HepG2 (cell line): Measurements from ENCODE around the gene CYP27B1. TPM values are rescaled to one million over a fixed set of nuclear protein-coding genes. Genes with fewer than 3 reads are reported as not detected.

Source experiments
- ARNTL ChIP-seq: sonication (generic); formaldehyde crosslinking; IDR thresholded peaks from 2 replicates; pipeline ENCODE4 v1.4.0; 2020; ENCODE audit warnings: mild to moderate bottlenecking, missing genetic modification reagents
- CCAR2 ChIP-seq: fragments of 200-400 bp; formaldehyde crosslinking; optimal IDR thresholded peaks from 2 replicates; pipeline ENCODE3; 2018; ENCODE audit warnings: low read depth, mild to moderate bottlenecking, low read length, moderate library complexity
- FOXP1 ChIP-seq, 2 experiments: fragments of 450-650 bp in 1 of 2; IDR thresholded peaks; 2 replicates each; pipeline ENCODE4 v1.6.1; 2017 to 2018; ENCODE audit warnings: antibody characterized with exemption in 1 of 2
- GATAD1 ChIP-seq: IDR thresholded peaks from 2 replicates; pipeline ENCODE4 v1.6.1; 2016; ENCODE audit warnings: missing genetic modification reagents, missing compliant biosample characterization
- PATZ1 ChIP-seq: sonication (generic); formaldehyde crosslinking; IDR thresholded peaks from 2 replicates; pipeline ENCODE4 v1.4.0; 2020; ENCODE audit warnings: missing genetic modification reagents
- POLR2A ChIP-seq, 2 experiments: IDR thresholded peaks; 2 replicates each; pipeline ENCODE4 v1.6.1; 2011; ENCODE audit warnings: low read depth in 2 of 2, low read length in 2 of 2, mild to moderate bottlenecking in 1 of 2, moderate library complexity in 1 of 2; ENCODE audit not compliant: insufficient read depth in 1 of 2
- TEAD3 ChIP-seq: optimal IDR thresholded peaks from 2 replicates; pipeline ENCODE3; 2016; ENCODE audit warnings: borderline replicate concordance
- ZBED4 ChIP-seq: sonication (generic); formaldehyde crosslinking; IDR thresholded peaks from 2 replicates; pipeline ENCODE4 v1.4.0; 2020; ENCODE audit warnings: missing genetic modification reagents, borderline replicate concordance
- ZFP1 ChIP-seq: IDR thresholded peaks from 2 replicates; pipeline ENCODE4 v1.6.1; 2016
- ZMYM4 ChIP-seq: sonication (generic); formaldehyde crosslinking; IDR thresholded peaks from 2 replicates; pipeline ENCODE4 v1.8.1; 2023; ENCODE audit warnings: mild to moderate bottlenecking, missing genetic modification reagents
- ZNF205 ChIP-seq: IDR thresholded peaks from 2 replicates; pipeline ENCODE4 v1.6.1; 2018; ENCODE audit warnings: missing biosample characterization, missing genetic modification reagents
- ZNF407 ChIP-seq: sonication (generic); formaldehyde crosslinking; IDR thresholded peaks from one replicate; pipeline ENCODE4 v1.5.1; 2020; ENCODE audit warnings: mild to moderate bottlenecking, missing genetic modification reagents; ENCODE audit errors: not compliant biosample characterization
- ZNF615 ChIP-seq: sonication (generic); formaldehyde crosslinking; IDR thresholded peaks from 2 replicates; pipeline ENCODE4 v1.5.0; 2020; ENCODE audit warnings: mild to moderate bottlenecking, missing genetic modification reagents, borderline replicate concordance
- polyA plus RNA-seq, 8 experiments: library from polyadenylated mRNA; depleted of rRNA in 3 of 8; stranded (reverse) in 7 of 8; unstranded in 1 of 8; fragments of >200 nt; fragmentation: Illumina TruSeq in 4 of 8; extraction: Trizol in 4 of 8; gene quantifications; 2 replicates each; pipeline versions ENCODE4 v1.2.1 to v1.2.3, GENCODE V29; 2011 to 2016; ENCODE audit warnings: low read depth in 4 of 8, missing spikeins in 1 of 8, mixed read lengths in 1 of 8; ENCODE audit not compliant: insufficient read depth in 1 of 8
- total RNA-seq, 5 experiments: library from RNA; depleted of rRNA; stranded (reverse); fragments of >200 nt; fragmentation: Illumina TruSeq; extraction: Trizol; gene quantifications; 2 replicates each; pipeline ENCODE4 v1.2.3, GENCODE V29; 2016; ENCODE audit warnings: low read depth in 1 of 5

The CYP27B1 gene
- total and polyA plus RNA-seq, 2 of the 13 experiments (the other 11 are each of a cell fraction or from before 2014, with no cell fraction given) = 2.3 to 3.0 TPM

GRCh38 chr12:57754411-57755193, 12.3 kb downstream of the CYP27B1 start, which contains the start of gene MARCHF9 (continued):
- no peak for TF ChIP-seq ZNF407
- no peak for TF ChIP-seq ZNF205
- peak in 1 of 2 experiments; percentile 49; a peak in 1 of 4 replicates for TF ChIP-seq POLR2A (IDR thresholded peaks at IDR 0.05; ENCODE audit: insufficient read depth in 1 of 2, low read depth in 2 of 2, low read length in 2 of 2)
- TF ChIP-seq ZMYM4 = no peak
- no peak for TF ChIP-seq ZBED4 (CRISPR knock-in tag)
- no peak for TF ChIP-seq ARNTL (CRISPR knock-in tag)
- TF ChIP-seq ZNF615 = no peak
- TF ChIP-seq TEAD3 (CRISPR knock-in tag) = no peak
- no peak for TF ChIP-seq FOXP1 (IDR thresholded peaks at IDR 0.05)
- TF ChIP-seq FOXP1 (CRISPR knock-in tag; IDR thresholded peaks at IDR 0.05) = no peak
- TF ChIP-seq PATZ1 (CRISPR knock-in tag) = peak; percentile 91
- no peak for TF ChIP-seq CCAR2
- no peak for TF ChIP-seq ZFP1 (CRISPR knock-in tag)
- TF ChIP-seq GATAD1 = no peak
